HEK293 (cell line): ENCODE measurements around the gene PGS1.

Source experiments
- BCL11A ChIP-seq: fragments of 450-650 bp; formaldehyde crosslinking; IDR thresholded peaks from 2 replicates; pipeline ENCODE4 v1.5.1; 2016; ENCODE audit warnings: low read depth, missing biosample characterization, missing genetic modification characterization
- CTCF ChIP-seq: fragments of 450-650 bp; formaldehyde crosslinking; IDR thresholded peaks from 2 replicates; pipeline ENCODE4 v1.5.1; 2016; ENCODE audit warnings: missing biosample characterization, missing genetic modification characterization
- GLI2 ChIP-seq: fragments of 450-650 bp; formaldehyde crosslinking; IDR thresholded peaks from 2 replicates; pipeline ENCODE4; 2017; ENCODE audit warnings: missing biosample characterization, missing genetic modification characterization, low read depth, borderline replicate concordance
- KLF16 ChIP-seq: fragments of 450-650 bp; formaldehyde crosslinking; IDR thresholded peaks from 2 replicates; pipeline ENCODE4 v1.5.1; 2017; ENCODE audit warnings: missing biosample characterization, missing genetic modification characterization
- REST ChIP-seq: fragments of 450-650 bp; formaldehyde crosslinking; IDR thresholded peaks from 2 replicates; pipeline ENCODE4 v1.5.1; 2016; ENCODE audit warnings: missing biosample characterization, missing genetic modification characterization
- ZBTB11 ChIP-seq: fragments of 450-650 bp; formaldehyde crosslinking; conservative IDR thresholded peaks from 2 replicates; pipeline ENCODE4 v1.5.1; 2016; ENCODE audit warnings: low read depth, missing biosample characterization, missing genetic modification characterization
- ZNF19 ChIP-seq: fragments of 450-650 bp; formaldehyde crosslinking; IDR thresholded peaks from 2 replicates; pipeline ENCODE4; 2016; ENCODE audit warnings: missing biosample characterization, missing genetic modification characterization, low read depth
- ZNF202 ChIP-seq: fragments of 450-650 bp; formaldehyde crosslinking; IDR thresholded peaks from 2 replicates; pipeline ENCODE4 v1.5.1; 2016; ENCODE audit warnings: missing biosample characterization, missing genetic modification characterization, borderline replicate concordance
- ZNF274 ChIP-seq, 2 experiments: fragments of 200-500 bp in 1 of 2; fragments of 450-650 bp in 1 of 2; sonication (Bioruptor generic) in 1 of 2; formaldehyde crosslinking in 1 of 2; IDR thresholded peaks; 2 replicates each; pipeline versions ENCODE4 v1.5.1 to v1.6.1; 2014 to 2016; ENCODE audit warnings: borderline replicate concordance in 1 of 2, inconsistent platforms in 1 of 2, low read length in 1 of 2, missing biosample characterization in 1 of 2, missing genetic modification characterization in 1 of 2
- ZNF324 ChIP-seq: fragments of 450-650 bp; formaldehyde crosslinking; IDR thresholded peaks from 2 replicates; pipeline ENCODE4 v1.5.1; 2016; ENCODE audit warnings: missing biosample characterization, missing genetic modification characterization
- ZNF624 ChIP-seq: fragments of 450-650 bp; formaldehyde crosslinking; IDR thresholded peaks from 2 replicates; pipeline ENCODE4 v1.5.1; 2017; ENCODE audit warnings: missing biosample characterization, missing genetic modification characterization

- TF ChIP-seq CTCF (tag by site-specific recombination), result no peak
- TF ChIP-seq ZNF202 (tag by site-specific recombination), result no peak
- TF ChIP-seq BCL11A (tag by site-specific recombination), result no peak
- no peak for TF ChIP-seq GLI2 (tag by site-specific recombination)
- TF ChIP-seq ZNF274 (IDR thresholded peaks at IDR 0.05; ENCODE audit: low read length), result no peak
- TF ChIP-seq ZNF274 (tag by site-specific recombination; IDR thresholded peaks at IDR 0.05; ENCODE audit: borderline replicate concordance), result no peak
- TF ChIP-seq ZNF624 (tag by site-specific recombination), result no peak
- TF ChIP-seq KLF16 (tag by site-specific recombination), result no peak
- no peak for TF ChIP-seq ZNF19 (tag by site-specific recombination)
- TF ChIP-seq REST, result no peak
- no peak for TF ChIP-seq ZNF324 (tag by site-specific recombination)
- no peak for TF ChIP-seq ZBTB11 (tag by site-specific recombination)
Observed at GRCh38 chr17:78438694-78439325, 60.4 kb downstream of the PGS1 start.
